Measurements from ENCODE around the gene KCTD21. TPM values are rescaled to one million over a fixed set of nuclear protein-coding genes. Genes with fewer than 3 reads are reported as not detected.

The KCTD21 gene
- total RNA-seq, 1 experiment from 2014 or later, result 3.0 TPM

DNA sequence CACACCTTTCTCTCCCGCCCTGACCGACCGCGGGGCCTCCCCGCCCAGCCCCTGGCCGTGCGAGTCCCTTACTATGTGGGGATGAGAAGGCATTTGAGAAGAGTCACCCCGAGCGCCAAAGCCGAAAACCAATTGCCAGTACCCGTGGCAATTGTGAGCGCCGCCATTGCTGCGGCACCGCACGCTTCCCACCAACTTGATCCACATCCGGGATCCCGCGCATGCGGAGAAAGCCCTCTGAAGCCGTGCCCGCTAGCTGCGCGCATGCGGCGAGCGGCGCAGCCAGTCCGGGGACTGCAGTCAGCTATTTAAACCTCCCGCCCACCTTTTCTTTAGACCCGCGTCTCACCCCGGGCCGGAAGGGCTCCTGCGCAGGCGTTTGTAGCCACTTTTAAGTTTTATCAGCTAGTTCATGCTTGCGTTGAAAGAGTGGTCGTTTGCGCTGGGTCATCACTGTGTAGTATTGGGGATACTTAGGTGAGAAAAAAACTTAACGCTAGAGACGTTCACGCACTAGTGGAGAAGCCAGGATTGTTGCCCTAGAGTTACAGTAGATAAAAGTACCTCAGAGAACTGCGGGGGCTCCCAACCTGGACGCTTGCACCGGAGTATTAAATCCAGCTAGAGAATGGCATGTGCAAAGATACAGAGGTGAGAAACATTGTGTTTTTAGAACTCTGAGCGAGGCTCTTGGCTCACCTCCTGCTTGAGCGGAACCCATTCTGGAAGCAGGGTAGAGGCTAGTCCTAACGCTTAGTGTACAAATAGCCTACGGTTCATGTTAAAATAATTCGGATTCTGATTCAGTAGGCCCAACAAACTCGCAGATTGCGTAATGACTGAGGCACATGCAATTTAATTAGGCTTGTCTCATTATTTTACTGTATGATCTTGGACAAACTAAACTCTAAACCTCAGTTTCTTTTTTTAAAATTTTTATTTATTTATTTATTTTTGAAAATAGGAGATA, 48.7 kb downstream of the KCTD21 start, which contains the start of gene ALG8:
TSS of gene ALG8 (minus strand) at position 205 of the 970 bp plus-strand sequence. CDS start at position 167, 38 bp downstream.
- ChIA-PET POLR2A (interaction anchor here (0.8 to 1.3 kb wide), 5 partner anchors 9 to 55 kb away, joined by 3 to 4 read pairs (median 3); no protein-coding TSS in a partner anchor), CTCF (interaction anchor here (1.2 to 1.7 kb wide), 3 partner anchors 8 to 424 kb away, joined by 3 to 7 read pairs (median 4); no protein-coding TSS in a partner anchor), RAD21 (ENCODE audit: low non-redundant PET in 1 of 2, low total read pairs in 2 of 2, uncharacterized antibody in 2 of 2, unreplicated experiment in 2 of 2) (no interaction called here)
- H3K27me3 ChIP-seq (ENCODE audit: insufficient read depth, low read length), result no peaks in the 10 kb centered on the region
- peak within 1 kb of the TSS; percentile 78 to 87 for H3K4me3 ChIP-seq (replicated peaks in 1 of 2; ENCODE audit: low read depth in 1 of 2, low read length in 2 of 2)
- no peaks in the 10 kb centered on the region for H3K9me3 ChIP-seq (ENCODE audit: control insufficient read depth in 1 of 2, insufficient read depth in 1 of 2, low read depth in 1 of 2, low read length in 2 of 2)
- BruUV-seq (replicated peaks), result TSS peak; percentile 92
- H3K27ac ChIP-seq (ENCODE audit: low read depth, low read length), result peak within 1 kb of the TSS; percentile 85
- H3K9me2 ChIP-seq (ENCODE audit: insufficient read depth), result no peaks in the 10 kb centered on the region
- intact Hi-C loops (cut with micrococcal nuclease), result no loop called here
- H3K4me1 ChIP-seq (ENCODE audit: control insufficient read depth in 1 of 2, insufficient read depth in 2 of 2, low read length in 2 of 2), result peaks cover 0 to 24% of the 10 kb centered on the region in 2 experiments; a peak in 3 of 4 replicates
- H3K36me3 ChIP-seq (ENCODE audit: control insufficient read depth in 1 of 2, insufficient read depth in 2 of 2, low read length in 2 of 2), result peaks cover 2 to 7% of the 10 kb centered on the region in 2 experiments; a peak in 1 of 4 replicates
- peak within 1 kb of the TSS; percentile 91 for H3K4me2 ChIP-seq (ENCODE audit: low read length)
- peak within 1 kb of the TSS; percentile 86 for H2AFZ ChIP-seq (ENCODE audit: low read depth, low read length, poor library complexity, severe bottlenecking)
- H3K9ac ChIP-seq (ENCODE audit: low read length), result peak within 1 kb of the TSS; percentile 99
- ATAC-seq (peak; percentile 91), DNase-seq (ENCODE audit: low read depth, low spot score) (peak; percentile 85)
- no peaks in the 10 kb centered on the region for H4K20me1 ChIP-seq (ENCODE audit: insufficient read depth)
- peaks cover 39% of the 10 kb centered on the region for H3K79me2 ChIP-seq (ENCODE audit: insufficient read depth, low read length)
- TF ChIP-seq CBX3 (IDR thresholded peaks at IDR 0.05; ENCODE audit: low read depth), result no peak; the same call in 1 of the 2 replicates
- peak; percentile 84 for TF ChIP-seq EGR1 (IDR thresholded peaks at IDR 0.05; ENCODE audit: low read depth)
- peak; percentile 91 for TF ChIP-seq POLR2AphosphoS5 (IDR thresholded peaks at IDR 0.05; ENCODE audit: low read depth, low read length)
- peak; percentile 64 for TF ChIP-seq TCF7L2 (IDR thresholded peaks at IDR 0.05; ENCODE audit: borderline replicate concordance, extremely low read depth, insufficient read depth, insufficient read length)
- no peak for TF ChIP-seq JUND (IDR thresholded peaks at IDR 0.05)
- no peak for TF ChIP-seq ZNF274 (IDR thresholded peaks at IDR 0.05; ENCODE audit: low read depth, low read length)
- TF ChIP-seq FOSL1 (IDR thresholded peaks at IDR 0.05; ENCODE audit: low read depth), result no peak
- no peak for TF ChIP-seq EZH2phosphoT487 (IDR thresholded peaks at IDR 0.05; ENCODE audit: borderline replicate concordance)
- peak; percentile 24; the same call in 1 of the 2 replicates for TF ChIP-seq SP1 (IDR thresholded peaks at IDR 0.05; ENCODE audit: low read depth)
- no peak for TF ChIP-seq SRF (IDR thresholded peaks at IDR 0.05; ENCODE audit: low read depth)
- peak; percentile 83 for TF ChIP-seq POLR2A (IDR thresholded peaks at IDR 0.05; ENCODE audit: borderline replicate concordance, extremely low read depth, insufficient read depth, insufficient read length)
- peak; percentile 86 for TF ChIP-seq SIN3A (IDR thresholded peaks at IDR 0.05; ENCODE audit: low read depth)
- no peak for TF ChIP-seq ZFX (IDR thresholded peaks at IDR 0.05)
- TF ChIP-seq, protein P1, sequence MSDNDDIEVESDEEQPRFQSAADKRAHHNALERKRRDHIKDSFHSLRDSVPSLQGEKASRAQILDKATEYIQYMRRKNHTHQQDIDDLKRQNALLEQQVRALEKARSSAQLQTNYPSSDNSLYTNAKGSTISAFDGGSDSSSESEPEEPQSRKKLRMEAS (IDR thresholded peaks at IDR 0.05), result peak; percentile 97
- no peak for TF ChIP-seq CEBPB (IDR thresholded peaks at IDR 0.05; ENCODE audit: low read depth)
- TF ChIP-seq YY1 (IDR thresholded peaks at IDR 0.05; ENCODE audit: extremely low read depth, insufficient replicate concordance, low read depth, low read length), result peak; percentile 96
- no peak for TF ChIP-seq EZH2 (IDR thresholded peaks at IDR 0.05)
- TF ChIP-seq, protein P2, sequence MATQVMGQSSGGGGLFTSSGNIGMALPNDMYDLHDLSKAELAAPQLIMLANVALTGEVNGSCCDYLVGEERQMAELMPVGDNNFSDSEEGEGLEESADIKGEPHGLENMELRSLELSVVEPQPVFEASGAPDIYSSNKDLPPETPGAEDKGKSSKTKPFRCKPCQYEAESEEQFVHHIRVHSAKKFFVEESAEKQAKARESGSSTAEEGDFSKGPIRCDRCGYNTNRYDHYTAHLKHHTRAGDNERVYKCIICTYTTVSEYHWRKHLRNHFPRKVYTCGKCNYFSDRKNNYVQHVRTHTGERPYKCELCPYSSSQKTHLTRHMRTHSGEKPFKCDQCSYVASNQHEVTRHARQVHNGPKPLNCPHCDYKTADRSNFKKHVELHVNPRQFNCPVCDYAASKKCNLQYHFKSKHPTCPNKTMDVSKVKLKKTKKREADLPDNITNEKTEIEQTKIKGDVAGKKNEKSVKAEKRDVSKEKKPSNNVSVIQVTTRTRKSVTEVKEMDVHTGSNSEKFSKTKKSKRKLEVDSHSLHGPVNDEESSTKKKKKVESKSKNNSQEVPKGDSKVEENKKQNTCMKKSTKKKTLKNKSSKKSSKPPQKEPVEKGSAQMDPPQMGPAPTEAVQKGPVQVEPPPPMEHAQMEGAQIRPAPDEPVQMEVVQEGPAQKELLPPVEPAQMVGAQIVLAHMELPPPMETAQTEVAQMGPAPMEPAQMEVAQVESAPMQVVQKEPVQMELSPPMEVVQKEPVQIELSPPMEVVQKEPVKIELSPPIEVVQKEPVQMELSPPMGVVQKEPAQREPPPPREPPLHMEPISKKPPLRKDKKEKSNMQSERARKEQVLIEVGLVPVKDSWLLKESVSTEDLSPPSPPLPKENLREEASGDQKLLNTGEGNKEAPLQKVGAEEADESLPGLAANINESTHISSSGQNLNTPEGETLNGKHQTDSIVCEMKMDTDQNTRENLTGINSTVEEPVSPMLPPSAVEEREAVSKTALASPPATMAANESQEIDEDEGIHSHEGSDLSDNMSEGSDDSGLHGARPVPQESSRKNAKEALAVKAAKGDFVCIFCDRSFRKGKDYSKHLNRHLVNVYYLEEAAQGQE (IDR thresholded peaks at IDR 0.05; ENCODE audit: low read depth), result no peak
- TF ChIP-seq, protein P3, sequence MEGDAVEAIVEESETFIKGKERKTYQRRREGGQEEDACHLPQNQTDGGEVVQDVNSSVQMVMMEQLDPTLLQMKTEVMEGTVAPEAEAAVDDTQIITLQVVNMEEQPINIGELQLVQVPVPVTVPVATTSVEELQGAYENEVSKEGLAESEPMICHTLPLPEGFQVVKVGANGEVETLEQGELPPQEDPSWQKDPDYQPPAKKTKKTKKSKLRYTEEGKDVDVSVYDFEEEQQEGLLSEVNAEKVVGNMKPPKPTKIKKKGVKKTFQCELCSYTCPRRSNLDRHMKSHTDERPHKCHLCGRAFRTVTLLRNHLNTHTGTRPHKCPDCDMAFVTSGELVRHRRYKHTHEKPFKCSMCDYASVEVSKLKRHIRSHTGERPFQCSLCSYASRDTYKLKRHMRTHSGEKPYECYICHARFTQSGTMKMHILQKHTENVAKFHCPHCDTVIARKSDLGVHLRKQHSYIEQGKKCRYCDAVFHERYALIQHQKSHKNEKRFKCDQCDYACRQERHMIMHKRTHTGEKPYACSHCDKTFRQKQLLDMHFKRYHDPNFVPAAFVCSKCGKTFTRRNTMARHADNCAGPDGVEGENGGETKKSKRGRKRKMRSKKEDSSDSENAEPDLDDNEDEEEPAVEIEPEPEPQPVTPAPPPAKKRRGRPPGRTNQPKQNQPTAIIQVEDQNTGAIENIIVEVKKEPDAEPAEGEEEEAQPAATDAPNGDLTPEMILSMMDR (IDR thresholded peaks at IDR 0.05 in 2 of 3, conservative IDR thresholded peaks at IDR 0.05 in 1 of 3; ENCODE audit: borderline replicate concordance in 1 of 3, insufficient read depth in 1 of 3, low read depth in 2 of 3, low read length in 2 of 3), result no peak

All from HCT116 (cell line).